Gastrocnemius medialis (tissue), 4 donors: ENCODE measurements around the gene SLC2A14.

ENCODE experiments used
- POLR2A ChIP-seq, 2 donors: fragments of 450-650 bp; IDR thresholded peaks; one replicate each; pipeline ENCODE4 v1.6.1; 2017; ENCODE audit warnings: antibody characterized with exemption in 2 of 2, mild to moderate bottlenecking in 2 of 2, moderate library complexity in 2 of 2
- TF ChIP-seq, protein P1 (sequence below), 5 experiments: fragments of 450-650 bp in 3 of 5; fragments of 200-600 bp in 2 of 5; sonication (generic) in 2 of 5; IDR thresholded peaks in 4 of 5; conservative IDR thresholded peaks in 1 of 5; 1 replicate in 4 of 5; 2 replicates in 1 of 5; pipeline ENCODE4 v1.5.1; 2016 to 2019; ENCODE audit warnings: antibody characterized with exemption in 5 of 5, mild to moderate bottlenecking in 3 of 5, moderate library complexity in 3 of 5

DNA sequence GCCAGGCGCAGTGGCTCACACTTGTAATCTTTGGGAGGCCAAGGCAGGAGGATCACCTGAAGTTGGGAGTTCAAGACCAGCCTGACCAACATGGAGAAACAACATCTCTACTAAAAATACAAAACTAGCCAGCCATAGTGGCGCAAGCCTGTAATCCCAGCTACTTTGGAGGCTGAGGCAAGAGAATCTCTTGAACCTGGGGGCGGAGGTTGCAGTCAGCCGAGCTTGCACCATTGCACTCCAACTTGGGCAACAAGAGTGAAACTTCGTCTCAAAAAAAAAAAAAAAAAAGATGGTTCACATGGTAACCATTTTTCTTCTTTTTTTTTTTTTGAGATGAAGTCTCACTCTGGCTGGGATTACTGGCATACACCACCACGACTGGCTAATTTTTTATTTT is 35.3 kb downstream of the SLC2A14 start:
- TF ChIP-seq, protein P1, sequence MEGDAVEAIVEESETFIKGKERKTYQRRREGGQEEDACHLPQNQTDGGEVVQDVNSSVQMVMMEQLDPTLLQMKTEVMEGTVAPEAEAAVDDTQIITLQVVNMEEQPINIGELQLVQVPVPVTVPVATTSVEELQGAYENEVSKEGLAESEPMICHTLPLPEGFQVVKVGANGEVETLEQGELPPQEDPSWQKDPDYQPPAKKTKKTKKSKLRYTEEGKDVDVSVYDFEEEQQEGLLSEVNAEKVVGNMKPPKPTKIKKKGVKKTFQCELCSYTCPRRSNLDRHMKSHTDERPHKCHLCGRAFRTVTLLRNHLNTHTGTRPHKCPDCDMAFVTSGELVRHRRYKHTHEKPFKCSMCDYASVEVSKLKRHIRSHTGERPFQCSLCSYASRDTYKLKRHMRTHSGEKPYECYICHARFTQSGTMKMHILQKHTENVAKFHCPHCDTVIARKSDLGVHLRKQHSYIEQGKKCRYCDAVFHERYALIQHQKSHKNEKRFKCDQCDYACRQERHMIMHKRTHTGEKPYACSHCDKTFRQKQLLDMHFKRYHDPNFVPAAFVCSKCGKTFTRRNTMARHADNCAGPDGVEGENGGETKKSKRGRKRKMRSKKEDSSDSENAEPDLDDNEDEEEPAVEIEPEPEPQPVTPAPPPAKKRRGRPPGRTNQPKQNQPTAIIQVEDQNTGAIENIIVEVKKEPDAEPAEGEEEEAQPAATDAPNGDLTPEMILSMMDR (IDR thresholded peaks at IDR 0.05 in 4 of 5, conservative IDR thresholded peaks at IDR 0.05 in 1 of 5) = no peak
- TF ChIP-seq POLR2A (IDR thresholded peaks at IDR 0.05) = no peak
